ENCODE results near the gene CPNE2.

DNA sequence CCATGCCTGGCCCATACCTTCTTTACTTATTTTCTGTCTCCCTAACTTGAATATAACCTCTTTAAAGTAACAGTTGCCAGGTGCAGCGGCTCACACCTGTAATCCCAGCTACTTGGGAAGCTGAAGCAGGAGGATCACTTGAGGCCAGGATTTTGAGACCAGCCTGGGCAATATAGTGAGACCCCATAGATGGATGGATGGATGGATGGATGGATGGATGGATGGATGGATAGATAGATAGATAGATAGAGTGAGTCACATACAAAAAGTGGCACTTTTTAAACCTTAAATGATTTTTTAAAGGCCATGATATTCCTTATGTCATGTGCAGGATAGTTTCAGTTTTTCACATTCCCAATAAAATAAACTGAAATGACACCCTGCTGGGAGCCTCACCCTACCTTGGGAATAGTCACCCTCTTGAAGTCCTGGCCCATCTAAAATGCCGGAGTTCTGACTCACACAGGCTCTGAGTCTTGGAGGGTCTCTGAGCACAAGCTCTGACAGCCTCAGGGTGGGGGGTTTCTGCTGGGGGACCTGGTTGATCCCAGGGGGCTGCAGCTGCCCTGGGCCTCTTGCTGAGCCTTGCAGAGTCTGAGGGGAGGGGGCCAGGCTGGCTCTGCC, 26.2 kb downstream of the CPNE2 start:
- TF ChIP-seq POLR2A (IDR thresholded peaks at IDR 0.05) (no peak), POLR2AphosphoS5 (IDR thresholded peaks at IDR 0.05) (no peak)
- TF ChIP-seq, protein P1, sequence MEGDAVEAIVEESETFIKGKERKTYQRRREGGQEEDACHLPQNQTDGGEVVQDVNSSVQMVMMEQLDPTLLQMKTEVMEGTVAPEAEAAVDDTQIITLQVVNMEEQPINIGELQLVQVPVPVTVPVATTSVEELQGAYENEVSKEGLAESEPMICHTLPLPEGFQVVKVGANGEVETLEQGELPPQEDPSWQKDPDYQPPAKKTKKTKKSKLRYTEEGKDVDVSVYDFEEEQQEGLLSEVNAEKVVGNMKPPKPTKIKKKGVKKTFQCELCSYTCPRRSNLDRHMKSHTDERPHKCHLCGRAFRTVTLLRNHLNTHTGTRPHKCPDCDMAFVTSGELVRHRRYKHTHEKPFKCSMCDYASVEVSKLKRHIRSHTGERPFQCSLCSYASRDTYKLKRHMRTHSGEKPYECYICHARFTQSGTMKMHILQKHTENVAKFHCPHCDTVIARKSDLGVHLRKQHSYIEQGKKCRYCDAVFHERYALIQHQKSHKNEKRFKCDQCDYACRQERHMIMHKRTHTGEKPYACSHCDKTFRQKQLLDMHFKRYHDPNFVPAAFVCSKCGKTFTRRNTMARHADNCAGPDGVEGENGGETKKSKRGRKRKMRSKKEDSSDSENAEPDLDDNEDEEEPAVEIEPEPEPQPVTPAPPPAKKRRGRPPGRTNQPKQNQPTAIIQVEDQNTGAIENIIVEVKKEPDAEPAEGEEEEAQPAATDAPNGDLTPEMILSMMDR (IDR thresholded peaks at IDR 0.05): no peak

Measured in upper lobe of left lung (tissue), 4 donors.